Measurements from ENCODE around the gene NEDD4L. TPM values are rescaled to one million over a fixed set of nuclear protein-coding genes. Genes with fewer than 3 reads are reported as not detected.

NEDD4L gene
- total and polyA plus RNA-seq, 10 of the 15 experiments (the other 5 are each of a cell fraction or from before 2014, with no cell fraction given), result 7.4 to 24.0 (median 17.7) TPM

GRCh38 chr18:58128381-58129374, 84.7 kb downstream of the NEDD4L start (continued):
- TF ChIP-seq ZNF687 (IDR thresholded peaks at IDR 0.05), result no peak
- no peak for TF ChIP-seq ZSCAN29 (IDR thresholded peaks at IDR 0.05)
- no peak for TF ChIP-seq NFYA (IDR thresholded peaks at IDR 0.05; ENCODE audit: borderline replicate concordance, low read depth, low read length)

GRCh38 chr18:58132595-58133261, 88.7 kb downstream of the NEDD4L start:
- POLR2A ChIA-PET, result no interaction called here
- H3K27ac ChIP-seq (ENCODE audit: control insufficient read depth, insufficient read depth), result no peak overlapping the region
- intact Hi-C loops (cut with micrococcal nuclease; ENCODE audit: unreplicated experiment), result no loop called here
- TF ChIP-seq RAD21 (IDR thresholded peaks at IDR 0.05; ENCODE audit: insufficient read depth, low read depth, low read length), result no peak
- no peak for TF ChIP-seq ASH2L (IDR thresholded peaks at IDR 0.05; ENCODE audit: borderline replicate concordance, low read depth)
- TF ChIP-seq RAD51 (IDR thresholded peaks at IDR 0.05), result no peak
- TF ChIP-seq MEF2A (IDR thresholded peaks at IDR 0.05; ENCODE audit: insufficient read depth, low read depth, low read length), result no peak
- no peak for TF ChIP-seq EED (IDR thresholded peaks at IDR 0.05; ENCODE audit: low read depth)
- no peak for TF ChIP-seq SIX5 (IDR thresholded peaks at IDR 0.05; ENCODE audit: low read depth, low read length, severe bottlenecking)
- TF ChIP-seq BCL3 (IDR thresholded peaks at IDR 0.05; ENCODE audit: borderline replicate concordance, insufficient read depth, low read depth, low read length, poor library complexity, severe bottlenecking), result no peak
- no peak for TF ChIP-seq USF2 (IDR thresholded peaks at IDR 0.05; ENCODE audit: borderline replicate concordance, low read depth, low read length)

More at GRCh38 chr18:58132595-58133261, 88.7 kb downstream of the NEDD4L start:
- no peaks in the 10 kb centered on the region for H4K20me1 ChIP-seq (ENCODE audit: control insufficient read depth, insufficient read depth)
- no peak overlapping the region for H2AFZ ChIP-seq (ENCODE audit: control insufficient read depth, low read depth, low read length)
- no peak for DNase-seq (ENCODE audit: low read depth, low spot score)
- no peaks in the 10 kb centered on the region for H3K36me3 ChIP-seq (ENCODE audit: control insufficient read depth in 2 of 2, insufficient read depth in 2 of 2, low read length in 1 of 2)
- ChIA-PET CTCF (interaction anchor here (0.9 to 5.7 kb wide), 5 partner anchors 15 to 251 kb away, joined by 3 to 62 read pairs (median 30); partner anchors contain the start of gene NEDD4L), SMC1A (ENCODE audit: uncharacterized antibody, unreplicated experiment) (interaction anchor here (1.1 to 4.2 kb wide), 5 partner anchors 9 to 91 kb away, joined by 3 to 27 read pairs (median 4); partner anchors contain the start of gene NEDD4L), RAD21 (ENCODE audit: unreplicated experiment) (interaction anchor here (0.8 to 1.8 kb wide), 4 partner anchors 85 to 174 kb away, joined by 3 to 5 read pairs (median 4); no protein-coding TSS in a partner anchor)
- H3K9ac ChIP-seq (ENCODE audit: control insufficient read depth, insufficient read depth, low read length), result no peak overlapping the region
- FAIRE-seq, result no peak
- H3K4me3 ChIP-seq, result no peak overlapping the region
- H3K79me2 ChIP-seq (ENCODE audit: control insufficient read depth, insufficient read depth, low read length), result no peaks in the 10 kb centered on the region
- H3K4me2 ChIP-seq (ENCODE audit: control insufficient read depth, insufficient read depth), result no peak overlapping the region
- H3K9me3 ChIP-seq (replicated peaks; ENCODE audit: control insufficient read depth, insufficient read depth, low read length), result no peaks in the 10 kb centered on the region; the same call in 2 of the 3 replicates
- BruUV-seq (replicated peaks), result no TSS peak
- no peak for ATAC-seq
- in situ Hi-C loops (cut with MboI), result no loop called here
- WGBS (ENCODE audit: insufficient coverage, insufficient replicate concordance, low lambda C conversion rate, missing lambda C conversion rate), result 58% methylated on average over 8 of the region's 8 CpGs
- no peaks in the 10 kb centered on the region for H3K4me1 ChIP-seq (ENCODE audit: control insufficient read depth, insufficient read depth, low read length)
- H3K27me3 ChIP-seq (replicated peaks in 1 of 2; ENCODE audit: control insufficient read depth in 2 of 2, insufficient read depth in 2 of 2, low read length in 1 of 2), result no peaks in the 10 kb centered on the region
